Stimulated activated CD8-positive, alpha-beta memory T cell treated with anti-CD3 and anti-CD28 coated beads, Interleukin-15, amount 100 ng/mL, for 1 hour (primary cell): ENCODE results near the gene ANXA6.

Source experiments
- DNase-seq: peaks from one replicate; pipeline ENCODE4 v3.0.0-alpha.2; 2020; ENCODE audit warnings: low read depth

ANXA6 gene

DNA sequence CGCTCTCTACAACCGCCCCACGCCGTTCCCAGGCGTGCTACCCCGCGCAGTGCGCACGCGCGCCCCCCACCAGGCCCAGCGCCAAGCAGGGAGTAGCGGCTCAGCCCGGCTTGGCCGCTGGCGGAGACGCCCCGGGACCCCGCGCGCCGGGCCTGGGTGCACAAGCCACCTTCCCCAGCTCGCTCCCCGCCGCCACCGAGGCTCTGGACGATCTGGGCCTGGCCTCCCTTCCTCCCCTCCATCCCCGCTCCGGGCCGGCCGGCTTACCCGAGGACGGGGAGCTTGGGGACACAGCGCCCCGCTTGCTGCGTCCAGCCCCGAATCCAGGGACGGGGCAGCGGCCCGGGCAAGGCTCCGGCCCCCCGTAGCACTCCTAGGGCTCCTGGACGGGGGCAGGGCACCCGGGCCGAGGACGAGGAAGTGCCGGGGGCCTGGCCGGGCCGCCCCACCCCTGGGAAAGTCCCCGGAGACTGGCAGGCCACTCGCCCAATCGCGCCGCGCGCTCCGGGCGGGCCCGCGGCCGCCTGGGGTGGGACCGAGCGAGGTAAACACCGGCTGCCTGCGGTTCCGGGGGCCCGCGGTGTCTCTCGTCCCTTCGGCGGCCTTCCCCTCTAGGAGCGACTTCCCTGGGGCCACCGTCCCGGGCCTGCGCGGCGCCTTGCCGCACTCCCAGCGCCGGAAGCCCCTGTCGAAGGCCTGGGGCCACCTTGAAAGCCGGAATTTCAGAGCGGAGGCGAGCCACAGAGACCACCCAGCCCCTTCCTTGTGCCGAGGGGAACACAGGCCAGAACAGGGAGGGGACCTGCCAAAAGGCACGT, 76.8 kb downstream of the ANXA6 start, which contains the start of gene TNIP1:
TSS of gene TNIP1 (minus strand) at position 422 of the 818 bp plus-strand sequence. CDS start 15,939 bp downstream, outside the sequence.
- DNase-seq = peak; percentile 84

DNA sequence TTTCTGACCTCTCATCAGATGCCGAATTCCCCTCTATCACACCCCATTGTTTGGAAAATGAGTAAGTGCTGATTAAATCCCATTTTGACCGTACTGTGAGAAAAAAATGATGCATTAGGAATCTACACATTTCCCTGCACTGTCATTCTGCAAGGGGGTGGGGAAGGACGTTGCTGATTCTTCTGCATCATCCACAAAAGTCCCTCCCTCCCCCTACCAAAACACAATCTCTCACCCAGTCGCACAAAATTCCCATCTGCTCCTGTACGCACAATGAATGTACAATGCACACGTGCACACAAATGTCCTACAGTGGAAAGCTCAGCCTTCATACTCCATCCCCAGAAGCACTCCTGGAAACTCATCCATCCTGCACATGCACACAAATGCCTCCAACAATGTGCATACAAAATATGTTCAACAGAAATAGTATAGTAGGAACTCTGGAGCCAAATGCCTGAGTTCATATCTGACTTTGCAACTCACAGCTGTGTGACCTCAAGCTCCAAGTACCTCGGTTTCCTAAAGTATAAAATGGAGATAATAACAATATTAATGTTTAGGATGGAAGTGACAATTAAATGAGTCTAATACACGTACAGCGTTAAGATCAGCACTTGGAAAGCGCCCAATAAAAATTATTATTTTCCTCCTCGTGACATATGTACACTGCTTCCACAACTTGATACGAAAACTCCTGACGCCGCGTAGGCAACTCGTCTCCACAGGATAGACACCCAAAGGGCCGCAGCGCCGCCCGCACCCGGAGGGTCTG, 77.6 kb downstream of the ANXA6 start:
- no peak for DNase-seq

DNA sequence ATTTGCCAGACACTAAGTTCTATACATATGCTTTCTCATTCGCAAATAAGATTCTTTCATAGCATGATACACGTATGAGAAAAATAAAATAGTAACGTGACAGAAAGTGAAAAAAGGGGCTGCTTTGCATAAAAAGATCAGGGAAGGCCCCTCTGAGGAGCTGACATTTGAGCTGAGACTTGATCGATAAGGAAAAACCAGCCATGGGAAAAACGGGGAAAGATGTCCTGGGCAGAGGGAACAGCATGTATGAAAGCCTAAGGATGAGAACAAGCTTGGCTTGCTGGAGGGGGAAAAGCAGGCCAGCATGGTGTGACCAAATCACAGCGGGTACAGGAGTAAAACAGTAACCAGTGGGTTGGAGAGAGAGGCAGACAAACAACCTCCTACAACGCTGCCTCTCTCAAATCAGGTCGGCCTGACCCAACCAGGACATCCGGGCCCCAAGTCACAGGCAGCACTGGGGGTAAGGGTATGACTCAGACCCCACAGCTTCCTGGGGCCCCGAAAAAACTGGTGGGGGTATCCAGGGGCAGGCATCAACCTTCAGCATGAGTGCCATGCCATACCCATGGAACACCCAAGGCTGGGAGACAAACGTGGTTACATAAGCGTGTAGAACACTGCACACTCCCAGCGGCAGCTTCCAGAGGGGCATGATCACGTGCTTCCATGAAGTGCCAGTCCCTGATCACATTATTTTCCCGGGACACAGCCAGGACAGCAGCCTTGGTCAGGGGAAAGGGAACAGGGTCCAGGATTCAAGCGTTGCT, 78.9 kb downstream of the ANXA6 start:
- DNase-seq = no peak

DNA sequence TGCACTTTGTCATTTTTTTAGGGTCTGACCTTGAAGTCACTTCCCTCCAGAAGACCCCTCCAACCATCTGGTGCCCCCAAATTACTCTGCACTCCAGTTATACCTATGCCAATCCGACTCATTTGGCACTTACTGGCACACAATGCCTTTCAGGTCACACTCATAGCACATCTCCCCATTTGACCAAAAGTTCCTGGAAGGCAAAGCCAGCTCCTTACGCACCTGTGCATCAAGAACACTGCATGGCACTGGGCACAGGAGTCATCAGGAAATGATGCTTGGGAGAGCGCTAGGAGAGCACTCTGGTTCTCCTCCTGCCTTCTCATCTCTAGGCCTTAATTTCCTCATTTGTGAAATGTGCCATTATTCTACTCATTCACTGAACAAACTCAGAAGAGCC, 79.6 kb downstream of the ANXA6 start:
- no peak for DNase-seq

DNA sequence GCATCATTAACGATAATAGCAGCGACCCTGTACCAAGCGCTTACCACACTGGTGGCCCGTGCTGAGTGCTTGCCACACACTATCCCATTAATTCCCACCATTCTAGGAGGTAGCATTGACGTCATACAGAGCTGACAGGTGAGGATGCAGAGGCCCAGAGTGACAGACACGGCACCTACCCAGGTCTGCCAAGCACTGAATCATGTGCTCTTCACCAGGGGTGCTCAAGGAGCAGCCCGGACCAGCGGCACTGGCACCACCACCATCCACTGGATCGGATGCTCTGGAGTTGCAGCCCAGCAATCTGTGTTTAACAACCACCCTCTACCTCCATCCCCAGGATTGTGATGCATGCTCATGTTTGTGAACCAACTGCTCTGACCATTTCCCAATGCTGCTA, 80.2 kb downstream of the ANXA6 start:
- DNase-seq = no peak

DNA sequence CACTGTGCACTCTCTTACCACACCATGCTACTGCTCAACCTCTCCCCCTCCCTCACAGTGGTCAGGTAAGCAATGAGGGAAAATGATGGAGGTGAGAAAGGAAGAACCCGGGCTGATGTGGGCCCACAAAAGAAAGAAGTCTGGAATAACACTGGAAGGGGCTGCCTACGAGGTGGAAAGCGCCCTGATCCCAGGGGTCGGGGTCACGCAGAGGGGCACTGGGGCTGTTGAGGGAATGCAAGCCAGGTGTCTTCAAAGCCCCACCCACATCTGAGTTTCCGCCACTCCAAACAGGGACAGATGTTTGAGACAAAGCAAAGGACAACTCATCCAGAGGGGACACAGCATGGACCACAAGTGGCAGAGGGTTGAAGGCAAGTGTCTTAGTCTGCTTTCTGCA, 81.0 kb downstream of the ANXA6 start:
- no peak for DNase-seq

DNA sequence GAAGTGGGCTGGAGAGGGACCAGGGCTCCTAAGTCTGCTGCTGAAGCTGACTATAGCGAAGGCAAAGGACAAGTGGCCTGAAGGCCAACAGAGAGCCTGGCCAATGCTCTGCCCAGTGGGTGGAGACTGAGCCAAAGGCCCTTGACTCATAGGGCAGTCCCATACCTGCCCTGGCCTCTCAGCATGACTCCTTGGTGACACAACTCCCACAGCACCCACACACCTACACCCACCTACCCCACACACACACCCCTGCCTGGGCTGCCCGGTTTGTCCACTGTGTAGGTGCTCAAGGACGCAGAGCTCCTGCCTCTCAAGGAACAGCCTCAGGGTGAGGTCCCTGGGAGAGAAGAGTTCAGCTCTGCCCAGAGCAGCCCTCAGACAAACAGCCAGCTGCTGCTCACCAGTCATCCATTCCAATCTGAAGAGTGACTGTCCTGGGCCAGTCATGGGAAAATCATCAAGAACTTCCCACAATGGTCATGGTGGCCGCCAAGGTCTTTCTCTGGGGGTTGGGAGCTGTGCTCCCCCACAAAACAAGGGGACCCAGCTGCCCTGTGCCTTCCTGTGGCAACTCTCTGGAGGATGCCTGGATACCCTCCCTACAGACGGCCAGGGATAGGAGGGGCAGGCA, 81.8 kb downstream of the ANXA6 start:
- DNase-seq = no peak

DNA sequence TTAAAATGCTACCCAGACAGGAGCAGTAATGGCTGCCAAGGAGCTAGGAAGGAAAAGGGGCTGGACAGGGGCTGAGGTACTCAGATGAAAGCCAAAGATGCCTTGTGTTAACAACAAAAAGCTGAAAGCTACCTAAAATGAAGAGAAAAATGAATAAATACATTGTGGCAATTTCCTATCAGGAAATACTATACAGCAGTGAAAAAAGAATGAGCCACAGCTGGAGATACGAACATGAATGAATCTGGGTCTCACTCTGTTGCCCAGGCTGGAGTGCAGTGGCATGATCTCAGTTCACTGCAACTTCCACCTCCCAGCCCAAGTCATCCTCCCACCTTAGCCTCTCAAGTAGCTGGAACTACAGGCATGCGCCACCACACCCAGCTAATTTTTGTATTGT, 83.0 kb downstream of the ANXA6 start:
- DNase-seq = no peak

DNA sequence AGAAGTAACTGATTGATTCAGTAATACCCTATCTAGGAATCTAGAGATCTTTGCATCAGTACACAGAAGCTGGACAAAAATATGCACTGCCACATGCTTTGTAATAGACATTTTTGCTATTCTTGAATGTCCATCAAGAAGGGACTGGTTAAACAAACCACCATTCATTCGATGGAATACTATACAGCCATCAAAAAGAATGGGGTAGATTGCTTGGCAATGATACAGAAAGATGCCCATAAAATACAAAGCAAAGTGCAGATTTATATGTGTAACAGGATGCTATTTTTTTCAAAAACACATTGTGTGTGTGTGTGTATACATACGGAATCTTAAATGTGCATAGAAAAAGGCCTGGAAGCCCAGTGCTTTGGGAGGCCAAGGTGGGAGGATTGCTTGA, 84.3 kb downstream of the ANXA6 start:
- DNase-seq = no peak

DNA sequence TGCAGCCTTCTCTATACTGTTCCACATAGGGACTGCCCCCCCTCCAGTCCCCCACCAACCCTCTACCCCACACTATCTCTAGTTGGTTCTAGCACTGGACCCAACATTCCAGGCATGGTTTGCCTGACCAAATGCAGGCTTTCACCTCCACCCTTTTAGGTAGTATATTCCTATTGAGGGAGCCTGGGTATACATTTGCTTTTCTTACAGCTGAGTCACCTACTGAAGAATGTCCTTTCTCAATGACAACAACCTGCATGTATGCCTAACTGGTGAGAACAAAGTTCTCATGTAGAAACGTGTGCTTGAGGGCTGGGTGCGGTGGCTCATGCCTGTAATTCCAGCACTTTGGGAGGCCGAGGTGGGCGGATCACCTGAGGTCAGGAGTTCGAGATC, 85.0 kb downstream of the ANXA6 start:
- DNase-seq = no peak

DNA sequence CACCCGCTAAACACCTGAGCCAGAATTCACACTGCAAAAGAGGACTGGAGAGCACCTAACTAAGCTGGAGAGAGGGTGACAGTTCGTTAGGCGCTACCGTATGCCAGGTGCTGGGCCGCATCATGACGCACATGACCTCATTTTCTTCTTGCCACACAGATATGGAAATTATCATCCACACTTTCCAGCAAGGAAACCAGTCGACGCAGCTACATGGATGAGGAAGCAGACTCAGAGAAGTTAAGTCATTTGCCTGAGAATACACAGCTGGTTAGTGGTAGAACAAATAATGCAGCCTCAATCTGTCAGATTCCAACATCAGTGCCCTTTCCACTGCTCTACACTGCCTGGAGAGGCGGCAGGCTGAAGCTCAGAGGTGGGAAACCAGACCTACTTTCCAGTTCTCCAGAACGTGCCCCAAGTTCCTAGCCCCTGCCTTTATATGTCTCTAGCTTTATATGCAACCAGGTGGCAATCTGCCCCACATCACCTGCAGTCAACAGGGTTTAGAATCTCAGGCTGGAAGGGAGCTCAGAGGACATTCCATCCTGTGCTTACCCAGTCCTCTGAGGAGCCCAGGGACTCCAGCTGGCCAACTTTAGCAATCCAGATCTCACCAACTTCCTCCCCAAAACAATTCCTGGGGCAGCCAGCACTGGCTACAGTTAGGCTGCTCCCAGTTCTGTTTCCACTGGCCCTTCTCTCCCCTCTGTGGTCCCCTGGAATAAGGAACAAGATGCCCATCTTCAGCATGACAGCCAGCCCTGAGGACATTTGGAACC, 85.5 kb downstream of the ANXA6 start:
- DNase-seq = no peak

DNA sequence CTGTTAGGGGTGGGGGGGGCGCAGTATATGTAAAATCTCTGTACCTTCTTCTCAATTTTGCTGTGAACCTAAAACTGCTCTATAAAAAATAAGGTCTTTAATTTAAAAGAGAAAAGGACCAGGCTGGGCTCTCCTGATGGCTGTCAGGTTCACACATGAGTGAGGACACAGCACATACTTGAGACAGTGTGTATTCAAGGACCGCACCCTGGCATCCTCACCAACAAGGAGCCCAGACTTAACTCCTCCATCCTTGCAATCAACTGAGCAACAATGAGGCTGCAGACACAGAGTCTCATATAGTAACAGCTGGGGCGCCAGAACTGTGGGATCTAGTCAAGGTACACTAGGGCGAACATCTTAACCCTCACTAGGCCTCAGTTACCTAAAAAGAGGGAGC, 86.6 kb downstream of the ANXA6 start:
- DNase-seq = no peak

DNA sequence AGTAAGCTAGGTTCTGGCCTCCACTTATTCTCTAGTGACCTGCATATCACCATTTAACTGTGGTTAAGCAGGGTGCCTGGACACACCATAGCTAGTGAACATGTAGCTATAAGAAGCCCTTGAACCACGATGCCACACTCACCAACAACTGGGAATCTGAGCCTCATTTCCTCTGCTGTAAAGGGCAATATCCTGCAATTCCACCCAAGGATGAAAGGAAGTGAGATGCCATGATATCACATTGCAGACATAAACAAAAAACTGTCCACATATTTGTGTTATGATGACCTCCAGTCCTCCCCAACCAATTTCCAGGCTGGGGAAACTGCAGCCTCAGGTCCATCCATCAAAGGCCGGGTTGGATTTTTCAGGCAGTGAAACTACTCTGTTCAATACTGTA, 87.1 kb downstream of the ANXA6 start:
- DNase-seq = no peak

DNA sequence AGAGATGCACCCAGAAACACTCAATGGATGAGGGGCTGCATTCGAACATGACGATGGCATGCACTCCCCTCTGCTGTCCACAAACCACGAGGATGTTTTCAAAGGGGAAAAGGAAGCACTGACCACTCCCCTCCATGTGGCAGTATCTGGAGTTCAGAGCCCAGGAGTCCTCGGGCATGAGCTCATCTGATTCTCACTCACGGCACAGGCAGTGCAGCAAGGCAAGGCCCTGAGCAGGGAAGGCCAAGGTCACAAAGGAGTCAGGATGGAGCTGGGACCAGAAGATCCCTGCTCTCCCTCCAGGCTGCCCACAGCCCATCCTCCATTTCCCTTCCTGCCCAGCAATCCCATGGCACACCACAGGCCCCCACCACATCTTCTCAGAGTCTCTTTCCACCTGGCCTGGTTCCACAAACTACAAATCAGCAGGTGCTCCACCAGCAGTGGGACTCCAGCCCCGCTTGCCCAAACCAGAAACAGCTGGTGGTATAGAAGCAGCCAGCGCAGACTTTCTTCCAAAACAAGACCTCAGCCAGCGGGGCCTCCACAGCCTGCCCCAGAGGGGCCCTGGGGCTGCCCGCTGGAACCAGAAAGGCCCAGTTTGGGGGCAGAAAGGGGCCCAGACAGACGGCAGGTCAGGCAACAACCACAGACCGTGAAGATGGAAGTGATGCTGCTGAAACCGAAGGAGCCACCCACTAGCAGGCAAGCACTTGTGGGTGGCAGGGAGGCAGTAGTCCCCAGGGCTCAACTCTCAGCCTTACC, 89.0 kb downstream of the ANXA6 start:
- DNase-seq = no peak

DNA sequence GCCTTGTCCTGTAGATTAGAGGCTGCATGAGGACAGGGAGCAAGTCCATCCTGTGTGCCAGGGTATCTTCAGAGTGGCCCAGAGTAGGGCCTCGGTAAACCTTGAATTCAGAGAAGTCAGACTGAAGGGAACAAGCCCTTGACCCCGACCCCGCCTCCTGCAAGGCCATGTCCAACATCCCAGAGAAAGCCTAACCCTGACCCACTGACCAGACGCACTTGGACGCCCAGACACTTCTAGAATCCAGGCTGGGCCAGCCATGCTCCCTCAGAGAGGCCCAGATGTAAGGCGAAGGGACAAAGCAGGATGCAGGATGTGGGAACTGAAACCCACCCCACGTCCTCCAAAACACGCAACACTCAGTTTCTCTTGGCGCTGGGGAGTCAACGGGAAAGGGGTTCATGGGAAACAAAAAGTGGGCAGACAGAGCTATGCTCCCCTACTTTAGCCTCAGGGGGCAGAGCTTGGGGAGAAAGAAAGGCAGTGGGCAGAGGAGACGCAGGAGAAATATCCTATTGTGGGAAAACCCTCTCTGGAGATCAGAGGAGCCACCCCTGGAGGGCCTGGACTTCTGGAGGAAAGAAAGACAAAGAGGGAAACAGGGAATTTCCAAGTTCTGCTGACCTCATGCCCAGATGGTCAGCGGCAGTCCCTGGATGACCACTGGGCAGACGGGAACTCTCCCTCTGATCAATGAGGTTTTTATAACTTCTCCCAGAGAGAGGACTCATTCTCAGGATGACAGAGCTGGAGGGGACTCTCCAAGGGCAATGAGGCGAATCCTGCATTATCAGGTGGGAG, 89.7 kb downstream of the ANXA6 start:
- no peak for DNase-seq

DNA sequence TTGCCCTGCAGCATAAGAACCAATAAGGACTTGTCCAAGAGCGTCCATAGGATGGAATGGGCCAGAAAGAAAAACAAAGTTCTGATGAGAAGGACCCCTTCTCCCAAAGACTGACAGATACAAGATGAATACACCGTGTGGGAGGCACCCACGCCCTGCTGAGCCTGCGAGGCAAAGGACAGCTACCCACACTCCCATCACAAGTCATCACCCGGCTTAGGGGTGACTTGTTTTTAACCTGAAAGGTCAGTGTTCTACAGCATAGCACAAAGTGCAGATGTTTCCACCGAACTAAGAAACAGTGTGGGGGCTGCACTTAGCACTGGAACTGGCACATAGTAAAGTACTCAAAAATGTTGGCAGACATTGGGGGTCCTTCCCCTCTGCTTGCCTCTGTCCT, 90.7 kb downstream of the ANXA6 start:
- no peak for DNase-seq

DNA sequence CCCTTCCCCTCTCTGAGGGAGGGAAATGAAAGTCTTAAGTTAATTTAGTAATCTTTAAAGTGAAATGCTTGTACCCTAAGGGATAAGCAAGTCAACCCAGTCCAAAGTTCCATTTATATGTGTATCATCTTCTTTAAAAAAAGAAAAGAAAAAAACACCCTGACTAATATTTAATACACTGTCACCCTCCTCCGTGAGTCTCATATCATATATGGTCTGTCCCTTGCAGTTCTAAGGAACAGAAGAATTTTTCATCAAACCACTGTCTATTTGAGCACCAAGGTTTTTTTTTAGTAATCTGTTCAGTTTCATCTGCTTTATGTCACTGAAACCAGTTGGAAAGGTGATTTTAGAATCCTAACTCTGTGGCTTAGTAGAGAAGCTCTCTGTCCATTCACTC, 92.0 kb downstream of the ANXA6 start:
- no peak for DNase-seq

DNA sequence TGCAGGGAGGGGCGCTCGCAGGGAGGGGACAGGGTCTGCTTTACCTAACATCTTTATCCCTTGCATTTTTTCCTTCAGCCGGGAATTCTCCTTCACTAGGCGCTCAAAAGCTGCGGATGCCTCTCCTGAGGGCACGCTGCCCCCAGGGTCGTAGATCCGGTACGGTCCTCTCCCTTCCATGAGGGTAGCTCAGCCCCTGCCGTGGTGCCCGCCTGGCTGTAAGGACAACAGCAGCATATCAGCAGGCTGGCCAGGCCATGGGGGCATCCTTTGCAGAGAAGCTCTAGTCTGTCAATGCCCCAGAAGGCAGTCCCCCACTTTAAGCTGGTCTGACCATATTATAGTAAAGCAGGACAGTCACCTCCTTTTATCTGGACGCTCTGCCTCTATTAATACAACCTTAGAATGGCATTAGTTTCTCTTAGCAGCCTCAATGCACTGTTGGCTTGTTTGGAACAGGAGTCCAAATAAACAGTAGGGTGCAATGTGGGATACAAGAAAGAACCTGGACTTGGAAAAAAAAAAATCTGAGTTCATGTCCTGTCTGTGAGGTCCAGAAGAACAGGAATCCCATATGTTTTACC, 92.6 kb downstream of the ANXA6 start:
- no peak for DNase-seq
